Anterior cingulate cortex (tissue), 58 donors: ENCODE data around the gene BATF3.
"Not testable (repeated sequence)": the region's sequence is repeated elsewhere in the genome, so short reads cannot be mapped to it uniquely, and the experiment has no call there.

ENCODE experiments used
- DNase-seq, 58 donors: peaks; one replicate each; lab custom pipeline; 2025; lab: John Stamatoyannopoulos, UW

Gene BATF3

DNA sequence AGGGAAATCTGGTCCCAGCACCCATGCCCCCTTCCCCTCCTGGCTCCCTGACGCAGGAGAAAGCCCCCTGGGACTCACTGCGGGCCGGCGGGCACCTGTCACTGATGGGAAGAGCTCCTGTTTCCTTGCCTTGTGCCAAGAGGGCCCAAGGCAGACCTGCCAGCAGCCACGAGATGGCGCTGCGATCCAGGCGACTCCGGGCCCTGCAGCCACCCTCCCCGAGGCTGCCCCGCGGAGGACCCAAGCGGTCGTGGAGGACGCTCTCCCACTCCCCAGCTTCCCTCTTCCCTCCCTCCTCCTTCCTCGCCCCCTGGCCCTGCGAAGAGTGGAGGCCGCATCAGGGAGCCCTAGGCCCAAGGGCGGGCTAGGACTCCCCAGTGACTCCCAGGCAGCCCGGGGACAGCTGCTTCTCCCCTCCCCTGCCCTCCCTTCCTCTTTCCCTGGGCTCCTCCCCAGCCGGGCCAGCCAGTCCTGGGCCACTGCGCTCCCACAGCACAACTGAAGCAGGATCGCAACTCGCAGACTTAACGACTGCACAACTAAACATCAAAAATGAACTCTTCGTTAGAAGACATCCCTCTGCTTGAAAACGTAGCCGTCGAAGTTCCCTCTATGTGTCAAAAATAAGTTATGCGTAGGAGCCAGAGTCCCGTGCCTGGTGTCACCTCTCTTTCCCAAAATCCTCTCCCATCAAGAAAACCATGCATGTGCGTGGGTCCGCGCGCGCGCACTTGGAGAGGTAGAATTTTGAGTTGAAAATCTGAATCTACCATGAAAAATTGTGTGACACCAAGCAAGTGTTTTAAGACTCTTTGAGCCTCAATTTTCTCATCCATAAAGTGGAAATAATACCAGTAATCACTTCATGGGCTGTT, 34.2 kb downstream of the BATF3 start:
- peak in 53 of 58 donors; percentile 7 to 87 (median 64) for DNase-seq

DNA sequence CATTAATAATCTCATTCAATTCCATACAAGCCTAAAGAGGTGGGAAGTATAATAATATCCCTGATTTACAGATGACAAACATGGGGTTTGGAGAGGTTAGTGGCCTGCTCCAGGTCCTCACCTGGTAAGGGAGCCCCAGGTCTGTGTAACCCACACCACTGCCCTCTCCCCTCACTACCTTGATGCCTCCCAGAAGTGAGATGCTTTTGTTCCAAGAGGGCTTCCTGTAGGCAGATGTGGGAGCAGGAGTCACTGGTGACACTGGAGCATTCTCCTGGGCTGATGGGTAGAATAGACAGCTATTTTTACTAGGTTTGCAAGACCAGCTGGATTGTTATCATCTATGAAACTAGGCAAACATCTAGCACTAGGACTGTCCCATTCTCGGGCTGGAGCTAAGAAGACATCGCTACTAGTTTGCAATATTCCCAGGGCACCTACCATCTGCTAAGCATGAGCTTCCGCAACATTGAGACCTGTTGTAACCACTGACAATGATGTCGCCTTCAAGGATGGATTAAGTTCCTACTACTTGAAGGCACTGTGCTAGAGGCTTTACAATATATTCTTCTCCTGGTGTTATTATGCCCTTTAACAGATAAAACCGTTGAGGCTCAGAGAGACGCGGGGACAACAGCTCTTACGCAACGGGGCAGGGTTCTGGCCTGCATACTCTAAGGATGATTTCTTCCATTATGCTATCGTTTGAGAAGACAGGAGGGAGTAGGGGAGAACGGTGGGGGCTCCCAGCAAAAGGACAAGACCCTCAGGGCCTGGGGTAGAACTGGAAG, 35.0 kb downstream of the BATF3 start:
- no peak for DNase-seq

DNA sequence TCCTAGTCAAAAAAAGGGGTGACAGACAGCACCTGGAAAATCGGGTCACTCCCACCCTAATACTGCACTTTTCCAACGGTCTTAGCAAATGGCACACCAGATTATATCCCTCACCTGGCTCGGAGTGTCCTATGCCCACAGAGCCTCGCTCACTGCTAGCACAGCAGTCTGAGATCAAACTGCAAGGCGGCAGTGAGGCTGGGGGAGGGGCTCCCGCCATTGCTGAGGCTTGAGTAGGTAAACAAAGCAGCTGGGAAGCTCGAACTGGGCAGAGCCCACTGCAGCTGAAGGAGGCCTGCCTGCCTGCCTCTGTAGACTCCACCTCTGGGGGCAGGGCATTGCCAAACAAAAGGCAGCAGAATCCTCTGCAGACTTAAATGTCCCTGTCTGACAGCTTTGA, 41.4 kb downstream of the BATF3 start:
- DNase-seq = not testable (repeated sequence)

DNA sequence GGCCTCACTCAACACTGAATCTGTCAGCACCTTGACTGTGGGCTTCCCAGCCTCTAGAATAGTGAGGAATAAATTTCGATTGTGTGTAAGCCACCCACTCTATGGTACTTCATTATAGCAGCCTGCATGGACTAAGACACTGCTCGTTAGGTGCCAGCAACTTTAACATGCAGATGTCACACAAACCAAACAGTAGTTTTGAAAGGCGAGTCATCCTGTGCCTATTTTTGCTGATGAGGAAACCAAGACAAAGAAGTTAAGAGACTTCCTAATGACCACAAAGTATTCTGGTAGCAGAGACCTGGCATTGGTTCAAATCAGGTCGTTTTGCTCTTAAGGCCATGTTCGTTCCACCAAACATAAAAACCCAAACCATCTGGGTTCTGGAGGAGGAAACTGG, 42.9 kb downstream of the BATF3 start:
- no peak for DNase-seq

DNA sequence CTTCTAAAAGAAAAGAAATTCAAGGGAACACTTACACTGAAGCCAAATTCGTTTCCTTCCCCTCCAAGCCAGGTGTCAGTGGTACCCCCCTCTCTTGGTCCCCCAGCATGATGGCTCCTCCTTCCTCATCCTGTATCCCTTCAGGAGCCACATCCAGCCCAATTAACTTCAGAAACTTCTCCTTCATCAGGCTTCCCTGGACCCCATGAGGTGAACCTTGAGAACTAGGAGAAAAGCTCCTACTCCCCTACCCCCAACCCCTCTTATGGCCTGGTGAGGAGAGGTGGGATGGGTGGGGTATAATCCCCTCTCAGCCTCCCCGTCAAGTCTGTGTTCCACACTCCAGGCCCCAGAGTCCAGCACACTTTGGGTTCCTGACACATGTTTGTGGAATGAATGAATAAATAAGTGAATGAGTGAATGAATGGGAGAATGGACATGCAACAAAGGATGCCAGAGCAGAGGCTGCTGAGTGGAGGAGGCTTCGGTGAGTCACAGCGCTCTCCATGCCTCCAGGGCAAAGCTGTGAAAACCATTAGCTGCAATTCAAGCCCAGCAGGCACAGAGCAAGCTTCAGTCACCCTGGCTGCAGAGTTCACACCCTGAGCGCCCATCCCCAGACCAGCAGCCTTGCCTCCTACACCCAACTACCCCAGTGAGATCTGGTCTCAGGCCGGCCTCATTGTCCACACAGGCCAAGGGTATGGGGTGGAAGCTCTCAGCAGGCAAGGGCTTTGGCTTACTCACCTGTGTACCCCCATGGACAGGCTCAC, 43.8 kb downstream of the BATF3 start:
- no peak for DNase-seq

DNA sequence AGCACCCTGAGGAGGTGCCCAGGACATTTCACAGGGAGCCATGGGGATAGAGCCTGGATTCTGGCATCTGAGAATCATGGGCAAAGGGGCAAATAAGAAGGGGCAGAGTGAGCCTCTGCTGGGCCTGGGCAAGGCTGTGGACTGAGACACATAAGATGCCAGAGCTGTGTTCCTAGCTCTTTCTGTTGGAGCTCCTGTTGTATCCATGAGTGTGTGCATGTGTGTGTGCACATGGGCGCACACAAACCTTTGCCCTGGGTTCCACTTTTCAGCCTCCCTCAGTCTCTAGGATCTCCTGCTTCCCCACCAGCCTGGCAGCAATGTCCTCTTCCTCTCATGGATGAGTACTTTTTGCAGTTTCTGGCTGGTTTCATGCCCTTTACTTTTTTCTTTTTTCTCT, 47.0 kb downstream of the BATF3 start:
- no peak for DNase-seq

DNA sequence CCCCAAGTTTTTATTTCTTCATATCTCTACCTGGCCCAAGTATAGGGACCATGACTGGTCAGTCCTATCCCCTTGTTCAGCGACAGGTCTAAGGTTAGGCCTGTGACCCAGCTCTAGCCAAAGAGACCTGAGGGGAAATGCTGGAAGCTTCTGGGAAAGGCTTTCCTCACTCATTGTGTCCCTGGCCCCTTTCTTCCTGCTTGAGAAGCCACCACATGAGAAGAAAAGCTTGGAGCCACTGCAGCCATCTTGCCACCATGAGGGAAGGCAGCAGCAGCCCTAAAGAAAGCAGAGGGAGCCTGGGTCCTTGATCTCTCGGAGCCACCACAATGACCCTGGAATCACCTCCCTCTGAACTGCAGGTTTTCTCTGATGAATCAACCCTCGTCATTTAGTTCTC, 47.7 kb downstream of the BATF3 start:
- DNase-seq = no peak

DNA sequence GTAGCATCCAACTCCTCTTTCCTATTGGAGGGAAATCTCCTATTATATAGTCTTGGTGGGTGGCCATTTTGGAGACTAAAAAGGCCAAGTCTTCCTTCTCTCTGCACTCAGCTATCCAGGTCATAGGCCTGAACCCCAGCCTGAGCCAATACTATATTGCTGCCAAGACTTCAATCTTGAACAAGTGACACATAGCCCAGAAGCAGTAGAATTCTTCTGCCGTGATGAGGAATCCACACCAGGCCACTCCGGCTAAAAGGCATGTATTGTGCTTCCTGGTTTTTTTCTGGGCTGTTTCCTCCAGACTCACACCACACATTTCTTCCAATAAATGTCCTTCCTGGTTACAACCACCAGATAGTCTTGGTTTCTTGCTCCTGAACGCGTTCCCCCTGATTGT, 48.1 kb downstream of the BATF3 start:
- DNase-seq = no peak

DNA sequence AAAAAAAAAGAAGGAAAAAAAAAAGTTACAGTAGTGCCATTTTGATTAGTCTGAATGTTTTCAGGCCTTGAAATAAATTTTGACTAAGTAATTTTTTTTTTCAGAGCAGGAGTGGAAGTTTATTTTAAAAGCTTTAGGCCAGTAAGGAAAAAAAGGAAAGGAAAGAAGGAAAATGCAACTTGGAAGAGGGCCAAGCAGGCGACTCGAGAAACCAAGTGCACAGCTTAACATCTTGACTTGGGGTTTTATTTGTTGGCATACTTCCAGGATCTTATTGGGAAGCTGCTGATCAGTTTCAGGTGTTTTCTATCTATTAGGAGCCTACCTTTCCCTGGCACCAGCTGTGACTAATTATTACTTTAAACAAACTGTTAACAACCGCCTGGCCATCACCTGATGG, 49.4 kb downstream of the BATF3 start:
- no peak for DNase-seq

DNA sequence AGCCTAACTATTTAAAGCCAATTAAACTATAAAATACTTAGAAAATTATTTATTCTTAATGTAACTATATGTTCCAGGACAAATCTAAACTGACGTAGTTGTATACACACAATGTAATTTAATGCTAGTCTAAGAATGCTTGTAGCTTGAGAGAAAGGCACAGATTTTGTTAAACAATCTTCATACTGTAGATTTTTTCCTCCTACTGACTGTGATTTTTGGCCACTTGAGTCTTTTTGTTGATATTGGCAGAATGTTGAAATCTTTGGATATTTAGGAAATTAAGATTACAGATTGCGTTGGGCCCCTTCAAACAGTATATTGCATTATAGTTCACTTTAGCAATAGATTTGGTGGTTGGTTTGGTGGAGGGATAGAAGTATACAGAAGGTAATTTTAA, 50.6 kb downstream of the BATF3 start:
- DNase-seq = no peak

DNA sequence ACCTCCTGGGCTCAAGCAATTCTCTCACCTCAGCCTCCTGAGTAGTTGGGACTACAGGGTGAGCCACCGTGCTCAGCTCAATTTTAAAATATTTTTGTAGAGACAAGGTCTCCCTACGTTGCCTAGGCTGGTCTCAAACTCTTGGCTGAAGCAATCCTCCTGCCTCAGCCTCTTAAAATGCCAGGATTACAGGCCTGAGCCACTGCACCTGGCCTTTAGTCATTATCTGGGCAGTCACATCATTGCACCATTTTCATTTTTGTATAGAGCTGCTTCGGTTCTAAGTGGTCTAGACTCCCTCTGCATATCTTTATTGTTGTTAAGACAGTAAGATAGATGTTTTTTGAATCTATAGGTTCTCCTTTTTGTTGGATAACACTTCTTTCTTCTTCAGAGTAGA, 51.2 kb downstream of the BATF3 start:
- no peak for DNase-seq

DNA sequence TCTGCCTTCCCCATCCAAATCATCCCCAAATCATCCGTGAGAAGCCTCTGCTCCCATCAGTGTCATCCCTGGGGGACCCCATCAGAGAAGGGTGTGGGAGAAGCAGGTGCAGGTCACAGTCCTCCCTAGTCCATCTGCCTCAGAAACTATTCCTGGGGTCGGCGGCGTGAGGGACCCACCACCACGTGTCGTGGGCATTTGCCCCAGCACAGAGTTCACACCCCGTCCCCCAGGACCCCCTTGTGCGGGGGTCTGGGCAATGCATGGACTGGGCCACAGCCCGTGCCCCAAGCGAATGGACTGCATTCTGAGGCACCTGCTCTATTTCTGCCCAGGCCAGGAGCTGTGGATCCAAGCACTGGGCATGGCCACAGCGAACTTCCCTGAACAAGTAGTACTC, 52.6 kb downstream of the BATF3 start:
- no peak for DNase-seq

DNA sequence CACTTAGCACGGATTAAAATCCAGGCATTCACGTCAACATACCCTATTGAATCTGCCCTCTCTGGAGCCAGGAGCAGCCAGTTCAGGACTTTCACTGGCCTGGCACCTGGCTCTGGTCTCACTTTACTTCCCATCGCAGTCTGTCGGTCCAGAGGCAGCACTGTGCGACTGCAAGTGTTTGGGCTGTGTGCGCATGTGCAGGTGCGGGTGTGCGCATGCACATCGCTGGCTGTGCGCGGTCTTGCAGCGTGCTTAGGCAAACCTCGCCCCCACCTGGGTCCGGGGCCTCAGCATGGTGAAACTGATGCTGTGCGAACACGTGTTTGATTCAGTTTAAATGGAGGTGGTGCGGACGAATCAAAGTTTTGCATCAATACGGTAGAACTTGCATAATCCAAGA, 53.1 kb downstream of the BATF3 start:
- DNase-seq = peak in 1 of 58 donors; percentile 4

DNA sequence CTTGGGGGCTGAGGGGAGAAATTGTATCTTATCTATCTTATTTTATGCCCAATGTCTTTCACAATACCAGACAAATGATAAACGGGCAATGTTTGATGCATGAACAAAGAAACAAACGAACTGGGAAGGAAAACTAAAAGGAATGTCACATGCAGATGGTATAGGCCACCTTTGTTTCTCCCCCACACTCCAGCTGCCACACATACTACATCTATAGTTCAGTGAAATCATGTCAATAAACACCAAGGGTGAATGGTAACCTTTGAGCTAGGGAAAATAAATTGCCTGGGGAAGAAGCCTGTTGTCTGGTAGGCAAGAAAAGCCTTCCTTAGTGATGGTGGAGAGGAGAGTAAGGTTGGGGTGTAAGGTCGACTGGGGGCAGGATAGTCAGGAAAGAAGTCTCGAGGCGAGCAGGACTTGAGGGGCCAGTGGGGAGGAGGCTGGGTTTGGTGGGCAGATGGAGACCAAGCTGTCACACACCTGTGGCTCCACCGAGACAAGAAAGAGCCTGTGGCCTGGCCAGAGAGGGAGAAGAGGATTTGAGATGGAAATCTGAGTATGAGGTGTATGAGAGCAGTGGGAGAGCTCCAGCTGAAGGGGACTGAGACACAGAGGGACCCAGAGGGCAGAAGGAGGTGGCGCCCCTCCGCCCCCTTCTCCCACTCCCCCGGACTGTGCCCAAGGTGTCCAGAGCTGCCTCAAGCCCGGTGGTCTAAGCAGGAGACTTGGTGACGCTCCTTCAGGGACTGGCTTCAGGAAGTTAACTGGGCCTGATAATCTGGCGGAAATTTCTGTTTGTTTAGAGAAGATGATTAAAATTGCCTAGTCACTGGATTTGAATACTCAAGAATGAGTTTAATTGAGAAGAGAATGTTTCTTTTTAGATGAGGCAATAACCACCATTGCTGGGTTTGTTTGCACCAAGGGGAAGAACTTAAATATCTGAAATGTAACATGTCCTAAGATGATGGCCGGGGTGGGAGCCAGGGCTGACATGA, 53.8 kb downstream of the BATF3 start:
- DNase-seq = no peak

DNA sequence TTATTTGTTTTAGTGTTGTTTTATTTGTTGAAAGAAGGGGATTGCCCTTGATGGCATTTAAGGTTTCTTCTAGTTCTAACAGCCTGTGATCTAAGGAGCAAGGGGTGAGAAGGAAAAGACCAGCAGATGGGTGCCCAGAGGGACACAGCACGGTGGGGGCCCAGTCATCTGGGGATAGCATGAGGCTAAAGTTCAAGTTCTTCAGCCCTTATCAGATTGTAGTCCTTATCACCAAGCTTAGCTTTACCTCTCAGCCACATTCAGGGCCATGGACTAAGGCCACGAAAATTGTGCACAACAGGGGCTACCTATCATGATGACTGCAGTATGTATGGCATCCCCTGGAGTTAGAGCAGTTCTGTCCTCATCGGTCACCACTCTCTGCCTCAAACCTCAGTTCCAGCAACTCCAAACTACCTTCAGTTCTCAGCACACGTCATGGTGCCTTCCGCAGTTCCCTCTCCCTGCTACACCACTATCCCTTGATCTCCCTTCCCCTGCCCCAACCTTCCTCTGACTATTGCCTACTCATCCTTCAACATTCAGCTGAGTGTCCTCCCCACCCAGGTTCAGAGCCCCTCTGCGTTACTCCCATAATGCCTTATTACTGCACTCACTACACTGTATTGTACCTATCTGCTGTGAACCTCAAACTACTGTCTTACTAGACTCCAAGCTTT, 54.6 kb downstream of the BATF3 start:
- no peak for DNase-seq

DNA sequence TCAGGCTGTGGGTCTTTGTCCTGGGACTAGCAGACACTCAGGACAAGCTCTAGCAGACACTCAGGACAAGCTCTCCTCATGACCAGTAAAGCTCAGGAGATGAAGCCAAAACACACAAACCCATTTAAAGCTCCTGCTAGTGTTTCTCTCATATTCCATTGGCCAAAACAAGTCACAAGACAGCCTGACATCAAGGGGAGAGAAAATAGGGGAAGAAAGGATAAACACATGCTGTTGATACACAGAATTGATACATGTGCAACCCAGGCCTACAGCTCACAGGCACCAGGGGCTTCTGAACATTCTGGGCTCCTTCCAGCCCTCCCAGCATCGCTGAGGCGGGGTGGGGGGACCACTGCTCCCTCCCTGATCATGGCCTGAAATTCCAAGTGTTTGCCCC, 55.8 kb downstream of the BATF3 start:
- no peak for DNase-seq

DNA sequence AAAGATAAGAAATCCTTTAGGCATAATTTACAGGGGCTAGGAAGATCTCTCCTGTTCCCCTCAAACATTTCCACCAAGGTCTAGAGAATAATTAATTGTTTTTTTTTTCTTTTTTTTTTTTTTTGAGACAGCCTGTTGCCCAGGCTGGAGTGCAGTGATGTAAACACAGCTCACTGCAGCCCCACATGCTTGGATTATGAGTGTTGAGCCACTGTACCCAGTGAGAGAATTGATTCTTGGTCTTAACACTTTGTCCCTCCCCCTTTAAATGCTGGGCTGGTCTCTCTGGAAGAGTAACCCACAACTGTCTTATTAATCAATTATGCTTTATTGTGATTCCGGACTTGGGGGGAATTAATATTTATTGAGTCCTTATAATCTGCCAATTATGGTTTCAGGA, 57.7 kb downstream of the BATF3 start:
- DNase-seq = no peak

DNA sequence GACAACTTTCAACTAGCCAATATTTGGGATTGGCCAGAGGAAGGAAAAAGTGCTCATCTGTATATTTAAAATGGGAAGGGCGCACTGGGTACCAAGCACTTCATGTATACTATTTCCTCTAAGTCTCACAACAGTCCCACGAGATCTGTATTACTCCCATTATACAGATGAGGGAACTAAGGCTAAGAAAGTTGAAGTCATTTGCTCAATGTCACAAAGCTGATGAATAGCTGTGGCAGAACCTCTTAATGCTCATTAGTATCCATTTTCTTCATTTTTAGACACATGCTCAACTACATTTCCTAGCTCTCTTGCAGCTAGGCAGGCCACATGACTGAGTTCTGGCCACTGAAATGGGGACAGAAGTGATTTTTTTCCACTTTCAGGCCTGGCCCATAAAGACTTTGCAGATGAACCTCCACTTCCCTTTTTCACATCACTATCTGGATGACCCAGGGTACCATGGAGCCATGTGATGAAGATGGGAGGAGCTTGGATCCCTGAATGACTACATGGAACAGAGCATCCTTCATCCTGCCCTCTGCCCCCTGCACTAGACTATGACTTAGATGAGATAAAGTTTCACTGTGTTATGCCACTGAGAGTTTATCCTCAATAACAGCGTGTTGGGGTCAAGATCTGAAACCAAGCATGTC, 59.3 kb downstream of the BATF3 start:
- no peak for DNase-seq

DNA sequence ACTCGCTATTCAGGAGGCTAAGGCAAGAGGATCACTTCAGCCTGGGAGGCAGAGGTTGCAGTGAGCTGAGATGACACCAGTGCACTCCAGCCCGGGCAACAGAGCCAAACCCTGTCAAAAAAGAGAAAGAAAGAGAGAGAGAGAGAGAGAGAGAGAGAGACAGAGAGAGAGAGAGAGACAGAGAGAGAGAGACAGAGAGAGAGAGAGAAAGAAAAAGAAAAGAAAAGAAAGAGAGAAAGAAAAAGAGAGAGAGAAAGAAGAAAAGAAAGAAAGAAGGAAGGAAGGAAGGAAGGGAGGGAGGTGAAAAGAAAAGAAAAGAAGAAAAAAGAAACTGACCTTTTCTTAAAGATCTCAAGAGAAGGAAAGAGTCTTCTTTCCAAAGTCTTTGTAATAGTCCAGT, 60.1 kb downstream of the BATF3 start:
- DNase-seq = not testable (repeated sequence)
